Erythroblast (primary cell): ENCODE data around the gene TBX3.

Experiments used
- GATA1 ChIP-seq: IDR thresholded peaks from 2 replicates; pipeline ENCODE4 v1.6.1; 2011; ENCODE audit warnings: low read depth, mild to moderate bottlenecking, control low read depth, low read length, moderate library complexity
- POLR2A ChIP-seq: IDR thresholded peaks from 2 replicates; pipeline ENCODE4 v1.6.1; 2011; ENCODE audit warnings: mild to moderate bottlenecking, low read length

GRCh38 chr12:114693059-114693531 lies 9.1 kb upstream of the TBX3 start:
- TF ChIP-seq GATA1 = no peak
- no peak for TF ChIP-seq POLR2A
